ENCODE data around the gene HSPA1B.
"Not testable (repeated sequence)": the region's sequence is repeated elsewhere in the genome, so short reads cannot be mapped to it uniquely, and the experiment has no call there.

The HSPA1B gene

GRCh38 chr6:31822036-31822821 lies 5.3 kb upstream of the HSPA1B start:
- H3K79me2 ChIP-seq (ENCODE audit: control insufficient read depth, insufficient read depth, low read length, poor library complexity), result peaks cover 4% of the 10 kb centered on the region
- H3K9ac ChIP-seq (ENCODE audit: low read length), result peak overlapping the region; percentile 59
- H3K4me1 ChIP-seq (ENCODE audit: control insufficient read depth in 1 of 2, insufficient read depth in 2 of 2, low read length in 2 of 2), result peaks cover 13 to 25% of the 10 kb centered on the region in 2 experiments
- H4K91ac ChIP-seq (ENCODE audit: low read depth, low read length), result peak overlapping the region; percentile 90
- peak overlapping the region; percentile 58 for H3K14ac ChIP-seq (ENCODE audit: low read length)
- H3K4ac ChIP-seq (ENCODE audit: low read depth, low read length), result peak overlapping the region; percentile 12
- H3K27ac ChIP-seq (ENCODE audit: low read depth, low read length), result peak overlapping the region; percentile 94
- DNase-seq, result peak; percentile 59 to 68
- H4K12ac ChIP-seq (ENCODE audit: low read depth, low read length), result peak overlapping the region; percentile 46
- peak overlapping the region; percentile 57 for H3K4me2 ChIP-seq (ENCODE audit: low read length)
- peak overlapping the region; percentile 50 for H2BK120ac ChIP-seq (ENCODE audit: insufficient read depth, low read length, poor library complexity)
- peak overlapping the region; percentile 70 for H4K8ac ChIP-seq (ENCODE audit: low read depth, low read length)
- H3K36me3 ChIP-seq (ENCODE audit: control insufficient read depth in 1 of 2, insufficient read depth in 2 of 2, low read length in 2 of 2), result no peaks in the 10 kb centered on the region
- H2BK5ac ChIP-seq (ENCODE audit: low read depth, low read length, poor library complexity), result peak overlapping the region; percentile 55
- H3K27me3 ChIP-seq (ENCODE audit: insufficient read depth, low read length), result no peaks in the 10 kb centered on the region
- H2AK5ac ChIP-seq (ENCODE audit: low read length), result peak overlapping the region; percentile 19
- peak overlapping the region; percentile 55 for H3K4me3 ChIP-seq (ENCODE audit: low read depth, low read length)
- H3K79me1 ChIP-seq (ENCODE audit: low read length), result peaks cover 24% of the 10 kb centered on the region
- H3K9me3 ChIP-seq (ENCODE audit: insufficient read depth, low read depth, low read length), result no peaks in the 10 kb centered on the region
- peak overlapping the region; percentile 85 for H3K18ac ChIP-seq (ENCODE audit: low read length)
- peak overlapping the region; percentile 28 for H2BK12ac ChIP-seq (ENCODE audit: low read length)
- no CpG with 5 or more reads among the region's 25 CpGs for WGBS (ENCODE audit: extremely low coverage, insufficient coverage, insufficient read length)
- H3K23ac ChIP-seq (ENCODE audit: low read length), result no peak overlapping the region
- no peak overlapping the region for H2AFZ ChIP-seq (ENCODE audit: insufficient read depth, low read length, poor library complexity)

DNA sequence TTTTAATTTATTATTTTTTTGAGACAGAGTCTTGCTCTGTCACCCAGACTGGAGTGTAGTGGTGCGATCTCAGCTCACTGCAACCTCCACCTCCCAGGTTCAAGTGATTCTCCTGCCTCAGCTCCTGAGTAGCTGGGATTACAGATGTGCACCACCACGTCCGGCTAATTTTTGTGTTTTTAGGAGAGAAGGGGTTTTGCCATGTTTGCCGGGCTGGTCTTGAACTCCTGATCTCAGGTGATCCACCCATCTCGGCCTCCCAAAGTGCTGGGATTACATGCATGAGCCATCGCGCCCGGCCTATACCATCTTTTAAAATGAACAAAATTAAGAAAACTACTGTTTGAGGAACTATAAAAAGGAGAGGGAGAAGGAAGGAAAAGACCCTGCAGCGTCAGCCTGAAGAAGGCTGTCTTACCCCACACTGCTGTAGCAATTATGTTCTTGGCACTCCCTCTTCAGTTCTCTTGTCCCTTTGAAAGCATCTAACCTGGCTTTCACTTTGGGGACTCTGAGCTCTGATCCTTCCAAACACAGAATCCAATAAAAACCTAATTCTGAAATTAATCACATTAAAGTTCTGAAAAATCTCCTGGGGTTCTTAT lies 3.8 kb upstream of the HSPA1B start:
- peak overlapping the region; percentile 43 for H4K91ac ChIP-seq (ENCODE audit: low read depth, low read length)
- not testable (repeated sequence) for H2AK5ac ChIP-seq (ENCODE audit: low read length); H3K9me3 ChIP-seq (ENCODE audit: insufficient read depth, low read depth, low read length); H2BK5ac ChIP-seq (ENCODE audit: low read depth, low read length, poor library complexity); H4K12ac ChIP-seq (ENCODE audit: low read depth, low read length); H3K9ac ChIP-seq (ENCODE audit: low read length); H3K18ac ChIP-seq (ENCODE audit: low read length); H3K4me3 ChIP-seq (ENCODE audit: low read depth, low read length); H2BK120ac ChIP-seq (ENCODE audit: insufficient read depth, low read length, poor library complexity); DNase-seq; H3K36me3 ChIP-seq (ENCODE audit: control insufficient read depth in 1 of 2, insufficient read depth in 2 of 2, low read length in 2 of 2); H3K4ac ChIP-seq (ENCODE audit: low read depth, low read length); H2AFZ ChIP-seq (ENCODE audit: insufficient read depth, low read length, poor library complexity); H3K79me2 ChIP-seq (ENCODE audit: control insufficient read depth, insufficient read depth, low read length, poor library complexity); H3K14ac ChIP-seq (ENCODE audit: low read length); H3K27me3 ChIP-seq (ENCODE audit: insufficient read depth, low read length); H4K8ac ChIP-seq (ENCODE audit: low read depth, low read length); H3K4me2 ChIP-seq (ENCODE audit: low read length); H3K23ac ChIP-seq (ENCODE audit: low read length); H3K27ac ChIP-seq (ENCODE audit: low read depth, low read length)
- no CpG with 5 or more reads among the region's 9 CpGs for WGBS (ENCODE audit: extremely low coverage, insufficient coverage, insufficient read length)
- peaks cover 7 to 19% of the 10 kb centered on the region in 2 experiments for H3K4me1 ChIP-seq (ENCODE audit: control insufficient read depth in 1 of 2, insufficient read depth in 2 of 2, low read length in 2 of 2)
- H3K79me1 ChIP-seq (ENCODE audit: low read length), result peaks cover 24% of the 10 kb centered on the region
- H2BK12ac ChIP-seq (ENCODE audit: low read length), result peak overlapping the region; percentile 36

- no peak for DNase-seq
- no peak overlapping the region for H3K4me3 ChIP-seq (ENCODE audit: low read depth, low read length)
These were observed 2.0 kb upstream of the HSPA1B start for GRCh38 chr6:31825553-31825952.

DNA sequence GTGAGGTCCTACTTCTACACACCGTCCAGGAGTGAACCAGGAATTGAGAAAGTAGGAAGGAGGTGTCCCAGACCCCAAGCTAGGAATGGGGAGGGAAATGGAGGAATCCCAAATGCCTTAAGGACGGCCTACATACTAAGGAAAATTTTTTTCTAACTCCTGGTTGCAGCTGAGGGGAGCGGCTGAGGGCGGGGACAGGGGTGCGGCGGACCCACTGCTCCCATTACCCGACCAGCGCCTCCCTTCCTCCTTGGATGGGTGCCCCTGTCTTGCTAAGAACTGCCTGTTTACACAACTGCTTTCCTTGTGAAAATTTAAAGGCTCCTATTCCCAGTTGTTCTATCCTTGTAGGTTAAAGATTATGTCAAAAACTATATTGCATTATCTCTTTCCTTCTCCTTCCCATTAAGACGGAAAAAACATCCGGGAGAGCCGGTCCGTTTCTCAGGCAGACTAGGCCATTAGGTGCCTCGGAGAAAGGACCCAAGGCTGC lies 699 bp upstream of the HSPA1B start:
- Histone ChIP-seq H3K27me3 (ENCODE audit: insufficient read depth, low read length) (no peaks in the 10 kb centered on the region), H2BK12ac (ENCODE audit: low read length) (no peak overlapping the region)

More at GRCh38 chr6:31825553-31825952, 2.0 kb upstream of the HSPA1B start:
- no peak overlapping the region for H4K91ac ChIP-seq (ENCODE audit: low read depth, low read length)
- H4K8ac ChIP-seq (ENCODE audit: low read depth, low read length), result no peak overlapping the region
- peaks cover 26% of the 10 kb centered on the region for H3K79me1 ChIP-seq (ENCODE audit: low read length)
- no peak overlapping the region for H3K18ac ChIP-seq (ENCODE audit: low read length)
- H2AFZ ChIP-seq (ENCODE audit: insufficient read depth, low read length, poor library complexity), result no peak overlapping the region
- H3K23ac ChIP-seq (ENCODE audit: low read length), result no peak overlapping the region
- peaks cover 8% of the 10 kb centered on the region for H3K79me2 ChIP-seq (ENCODE audit: control insufficient read depth, insufficient read depth, low read length, poor library complexity)
- no peaks in the 10 kb centered on the region for H3K9me3 ChIP-seq (ENCODE audit: insufficient read depth, low read depth, low read length)
- no peaks in the 10 kb centered on the region for H3K36me3 ChIP-seq (ENCODE audit: control insufficient read depth in 1 of 2, insufficient read depth in 2 of 2, low read length in 2 of 2)
- H3K4me2 ChIP-seq (ENCODE audit: low read length), result peak overlapping the region; percentile 52
- peaks cover 7 to 21% of the 10 kb centered on the region in 2 experiments for H3K4me1 ChIP-seq (ENCODE audit: control insufficient read depth in 1 of 2, insufficient read depth in 2 of 2, low read length in 2 of 2)
- WGBS (ENCODE audit: extremely low coverage, insufficient coverage, insufficient read length), result no CpG with 5 or more reads among the region's 4 CpGs
- no peak overlapping the region for H2AK5ac ChIP-seq (ENCODE audit: low read length)
- no peak overlapping the region for H2BK12ac ChIP-seq (ENCODE audit: low read length)
- no peaks in the 10 kb centered on the region for H3K27me3 ChIP-seq (ENCODE audit: insufficient read depth, low read length)
- no peak overlapping the region for H4K12ac ChIP-seq (ENCODE audit: low read depth, low read length)
- no peak overlapping the region for H2BK120ac ChIP-seq (ENCODE audit: insufficient read depth, low read length, poor library complexity)
- no peak overlapping the region for H3K14ac ChIP-seq (ENCODE audit: low read length)
- peak overlapping the region; percentile 75 for H3K4ac ChIP-seq (ENCODE audit: low read depth, low read length)
- peak overlapping the region; percentile 87 for H3K27ac ChIP-seq (ENCODE audit: low read depth, low read length)
- H3K9ac ChIP-seq (ENCODE audit: low read length), result no peak overlapping the region
- peak overlapping the region; percentile 75 for H2BK5ac ChIP-seq (ENCODE audit: low read depth, low read length, poor library complexity)

More for the DNA sequence above, 699 bp upstream of the HSPA1B start:
- H3K18ac ChIP-seq (ENCODE audit: low read length), result no peak overlapping the region
- no peaks in the 10 kb centered on the region for H3K9me3 ChIP-seq (ENCODE audit: insufficient read depth, low read depth, low read length)
- no peak for DNase-seq
- WGBS (ENCODE audit: extremely low coverage, insufficient coverage, insufficient read length), result no CpG with 5 or more reads among the region's 13 CpGs
- H2AFZ ChIP-seq (ENCODE audit: insufficient read depth, low read length, poor library complexity), result no peak overlapping the region
- peak overlapping the region; percentile 60 for H4K8ac ChIP-seq (ENCODE audit: low read depth, low read length)
- no peak overlapping the region for H3K4me3 ChIP-seq (ENCODE audit: low read depth, low read length)
- H2BK120ac ChIP-seq (ENCODE audit: insufficient read depth, low read length, poor library complexity), result peak overlapping the region; percentile 48
- peaks cover 9% of the 10 kb centered on the region for H3K79me2 ChIP-seq (ENCODE audit: control insufficient read depth, insufficient read depth, low read length, poor library complexity)
- no peak overlapping the region for H4K12ac ChIP-seq (ENCODE audit: low read depth, low read length)
- peak overlapping the region; percentile 78 for H4K91ac ChIP-seq (ENCODE audit: low read depth, low read length)
- peak overlapping the region; percentile 60 for H3K4me2 ChIP-seq (ENCODE audit: low read length)
- H3K9ac ChIP-seq (ENCODE audit: low read length), result peak overlapping the region; percentile 41
- peak overlapping the region; percentile 77 for H3K27ac ChIP-seq (ENCODE audit: low read depth, low read length)
- H3K4me1 ChIP-seq (ENCODE audit: control insufficient read depth in 1 of 2, insufficient read depth in 2 of 2, low read length in 2 of 2), result peaks cover 13 to 20% of the 10 kb centered on the region in 2 experiments
- H3K14ac ChIP-seq (ENCODE audit: low read length), result peak overlapping the region; percentile 30
- H3K36me3 ChIP-seq (ENCODE audit: control insufficient read depth in 1 of 2, insufficient read depth in 2 of 2, low read length in 2 of 2), result no peaks in the 10 kb centered on the region
- no peak overlapping the region for H3K4ac ChIP-seq (ENCODE audit: low read depth, low read length)
- H2AK5ac ChIP-seq (ENCODE audit: low read length), result no peak overlapping the region
- peak overlapping the region; percentile 75 for H2BK5ac ChIP-seq (ENCODE audit: low read depth, low read length, poor library complexity)
- H3K23ac ChIP-seq (ENCODE audit: low read length), result no peak overlapping the region
- peaks cover 20% of the 10 kb centered on the region for H3K79me1 ChIP-seq (ENCODE audit: low read length)
